K562 (cell line): Measurements from ENCODE around the gene CDCA3. TPM values are rescaled to one million over a fixed set of nuclear protein-coding genes. Genes with fewer than 3 reads are reported as not detected.

ENCODE experiments used
- ATAC-seq: fragments of 200-7000 bp; cut with Tn5 transposase; 3 replicates; pipeline ENCODE4 v1.9.1; 2020; ENCODE audit warnings: moderate library complexity
- BruUV-seq: library from RNA; stranded (reverse); fragments of 400-500 nt; replicated peaks from 2 replicates; lab custom pipeline; 2021; lab: Mats Ljungman, UMichigan
- CTCF ChIA-PET: fragments of 300-600 bp; formaldehyde crosslinking; extraction: SDS; loops from one replicate; lab custom pipeline; 2021; ENCODE audit warnings: low intra/inter-chr PET ratio; lab: Yijun Ruan, JAX
- POLR2A ChIA-PET: fragments of 300-600, 350-650 bp; sonication (Branson Sonifier 250); formaldehyde crosslinking; extraction: SDS; loops from one replicate; lab custom pipeline; 2021; ENCODE audit warnings: antibody characterized with exemption, inconsistent platforms; lab: Yijun Ruan, JAX
- DNase-seq, 4 experiments: peaks; one replicate each; pipeline versions ENCODE4 v3.0.0 to v3.0.0-alpha.2; 2011 to 2018; ENCODE audit warnings: low spot score in 3 of 4, mixed read lengths in 3 of 4; ENCODE audit errors: extremely low read depth in 1 of 4
- FAIRE-seq: peaks from 2 replicates; lab custom pipeline; 2011; peaks lifted over from hg19 to GRCh38; lab: Jason Lieb, UNC
- H2AFZ ChIP-seq: 2 replicates; pipeline ENCODE4 v1.6.0; 2011; ENCODE audit warnings: low read depth, low read length, control low read depth, inconsistent platforms
- H3K27ac ChIP-seq: fragments of 200-600 bp; 3 replicates; pipeline ENCODE4 v1.8.0; 2011; ENCODE audit warnings: low read depth, mild to moderate bottlenecking, control low read depth, inconsistent platforms, low read length, moderate library complexity, mixed read lengths; ENCODE audit errors: extremely low read depth
- H3K27me3 ChIP-seq, 2 experiments: fragments of 300-600 bp in 1 of 2; 2 replicates in 1 of 2; 3 replicates in 1 of 2; pipeline versions ENCODE4 v1.6.0 to v1.8.0; 2011; ENCODE audit warnings: inconsistent platforms in 2 of 2, low read length in 2 of 2, mild to moderate bottlenecking in 1 of 2, mixed read lengths in 1 of 2, moderate library complexity in 1 of 2; ENCODE audit not compliant: control insufficient read depth in 2 of 2, insufficient read depth in 2 of 2
- H3K36me3 ChIP-seq: fragments of 300-600 bp; 3 replicates; pipeline ENCODE4 v1.8.0; 2011; ENCODE audit warnings: mild to moderate bottlenecking, low read length, inconsistent platforms; ENCODE audit not compliant: control insufficient read depth, insufficient read depth
- H3K4me1 ChIP-seq, 2 experiments: fragments of 200-600 bp in 1 of 2; replicated peaks in 1 of 2; 2 replicates in 1 of 2; 3 replicates in 1 of 2; pipeline versions ENCODE4 v1.5.1 to v1.8.0; 2011; ENCODE audit warnings: inconsistent platforms in 2 of 2, low read length in 2 of 2, mild to moderate bottlenecking in 1 of 2, mixed read lengths in 1 of 2, moderate library complexity in 1 of 2; ENCODE audit not compliant: control insufficient read depth in 2 of 2, insufficient read depth in 2 of 2
- H3K4me2 ChIP-seq: 2 replicates; pipeline ENCODE4 v1.6.1; 2011; ENCODE audit warnings: low read length, control low read depth, inconsistent platforms, mixed read lengths; ENCODE audit not compliant: insufficient read depth
- H3K4me3 ChIP-seq: fragments of 200-600 bp; sonication (generic), shearing (Covaris generic); 2 replicates; pipeline ENCODE4 v1.5.1; 2016; ENCODE audit warnings: control low read depth, inconsistent platforms
- H3K79me2 ChIP-seq: fragments of 200-600 bp; 3 replicates; pipeline ENCODE4 v1.8.0; 2011; ENCODE audit warnings: low read length, inconsistent platforms; ENCODE audit not compliant: control insufficient read depth, insufficient read depth
- H3K9ac ChIP-seq, 2 experiments: 2 replicates each; pipeline versions ENCODE4 v1.6.0 to v1.6.1; 2011; ENCODE audit warnings: low read depth in 2 of 2, low read length in 2 of 2, control low read depth in 1 of 2, inconsistent platforms in 1 of 2, mild to moderate bottlenecking in 1 of 2, mixed read lengths in 1 of 2; ENCODE audit not compliant: insufficient read depth in 1 of 2
- H3K9me1 ChIP-seq: one replicate; pipeline ENCODE4 v1.6.0; 2011; ENCODE audit warnings: inconsistent platforms, mild to moderate bottlenecking, low read length, moderate library complexity; ENCODE audit not compliant: control insufficient read depth, insufficient read depth
- H3K9me3 ChIP-seq: replicated peaks from 2 replicates; pipeline ENCODE4 v1.5.1; 2011; ENCODE audit warnings: low read depth, low read length, inconsistent platforms; ENCODE audit not compliant: control insufficient read depth, insufficient read depth
- H4K20me1 ChIP-seq: replicated peaks from 2 replicates; pipeline ENCODE4 v1.6.1; 2011; ENCODE audit warnings: low read length, inconsistent platforms, mixed read lengths; ENCODE audit not compliant: control insufficient read depth, insufficient read depth
- ARID1B ChIP-seq: fragments of 450-650 bp; IDR thresholded peaks from 2 replicates; pipeline ENCODE4 v1.6.1; 2016; ENCODE audit warnings: antibody characterized with exemption, mild to moderate bottlenecking, inconsistent platforms
- ATF6 ChIP-seq: sonication (generic); formaldehyde crosslinking; IDR thresholded peaks from 2 replicates; pipeline ENCODE4 v1.4.0; 2020; ENCODE audit warnings: mild to moderate bottlenecking, missing genetic modification reagents
- C11orf30 ChIP-seq: fragments of 450-650 bp; IDR thresholded peaks from 2 replicates; pipeline ENCODE4 v1.6.1; 2016; ENCODE audit warnings: low read depth, mild to moderate bottlenecking
- ETV6 ChIP-seq, 3 experiments: fragments of 150-350 bp in 1 of 3; sonication (generic) in 1 of 3; formaldehyde crosslinking in 1 of 3; IDR thresholded peaks; 2 replicates each; pipeline versions ENCODE4 v1.6.1 to v1.8.0; 2014 to 2022; ENCODE audit warnings: borderline replicate concordance in 2 of 3, low read depth in 2 of 3, antibody characterized with exemption in 1 of 3, low read length in 1 of 3, mild to moderate bottlenecking in 1 of 3, missing genetic modification reagents in 1 of 3
- MCM3 ChIP-seq: fragments of 450-650 bp; IDR thresholded peaks from 2 replicates; pipeline ENCODE4 v1.6.1; 2016
- WGBS: fragments of 100-300 bp; shearing (Covaris generic); methylation state at CpG from one replicate; pipeline ENCODE4 v1.1.6; 2016; ENCODE audit warnings: low coverage, mixed read lengths; ENCODE audit not compliant: insufficient coverage; ENCODE audit errors: missing lambda C conversion rate; 5-methylcytosine and 5-hydroxymethylcytosine counted together
- in situ Hi-C: fragments of 300-500 bp; cut with MboI; formaldehyde crosslinking; loops from 4 replicates; pipeline ENCODE4 v1.15.0; 2018; ENCODE audit warnings: inconsistent platforms, mixed read lengths
- intact Hi-C: fragments of 100-400 bp; cut with micrococcal nuclease; formaldehyde crosslinking; loops from 2 replicates; pipeline ENCODE4 v1.14.2; 2022
- polyA plus RNA-seq, 8 experiments: library from polyadenylated mRNA; depleted of rRNA in 4 of 8; stranded (reverse) in 5 of 8; unstranded in 3 of 8; fragments of >200 nt; fragmentation: Nextera tagmentation in 2 of 8; fragmentation: Illumina TruSeq in 1 of 8; extraction: Ambion mirVana in 2 of 8; extraction: Trizol in 1 of 8; gene quantifications; 2 replicates each; pipeline versions ENCODE4 v1.2.1 to v1.2.3, GENCODE V29; 2011 to 2014; ENCODE audit warnings: inconsistent platforms in 1 of 8, missing spikeins in 1 of 8
- total RNA-seq, 7 experiments: library from RNA; depleted of rRNA in 6 of 7; stranded (reverse); fragments of >200 nt in 6 of 7; fragmentation: Illumina TruSeq in 2 of 7; extraction: Trizol in 2 of 7; gene quantifications; 2 replicates each; pipeline versions ENCODE4 v1.2.1 to v1.2.3, GENCODE V29; 2011 to 2021; ENCODE audit warnings: low replicate concordance in 1 of 7

CDCA3 gene
- total and polyA plus RNA-seq, 9 of the 15 experiments (the other 6 are each of a cell fraction or from before 2014, with no cell fraction given): 24.2 to 80.8 (median 55.1) TPM

- Histone ChIP-seq H3K36me3 (peaks cover 67% of the 10 kb centered on the region), H3K79me2 (peaks cover 52% of the 10 kb centered on the region), H3K9me3 (no peaks in the 10 kb centered on the region), H3K27ac (0 out of 3 replicates have a peak overlapping the region, but pooled peaks have one; percentile 69), H3K27me3 (no peaks in the 10 kb centered on the region), H3K4me3 (no peak overlapping the region; the same call in 1 of the 2 replicates), H3K4me2 (peak overlapping the region; percentile 32; the same call in 1 of the 2 replicates), H3K9ac (peak overlapping the region; percentile 49 to 62; a peak in 3 of 4 replicates), H3K9me1 (peaks cover 3% of the 10 kb centered on the region), H3K4me1 (peaks cover 12 to 18% of the 10 kb centered on the region in 2 experiments; a peak in 4 of 5 replicates), H4K20me1 (no peaks in the 10 kb centered on the region; the same call in 1 of the 2 replicates), H2AFZ (no peak overlapping the region)
- no peak for TF ChIP-seq MCM3
- no peak for TF ChIP-seq ETV6 (IDR thresholded peaks at IDR 0.05; ENCODE audit: borderline replicate concordance in 1 of 2, low read depth in 2 of 2, low read length in 1 of 2)
- TF ChIP-seq ETV6 (CRISPR knock-in tag; IDR thresholded peaks at IDR 0.05; ENCODE audit: borderline replicate concordance): no peak
- no peak for TF ChIP-seq ARID1B
- TF ChIP-seq ATF6: no peak
- TF ChIP-seq C11orf30: no peak
- no TSS peak for BruUV-seq
- ChIA-PET CTCF (no interaction called here), POLR2A (interaction anchor here (3.4 to 7.4 kb wide), 2 partner anchors 13 to 14 kb away, joined by 39 to 174 read pairs; partner anchors contain the start of genes GNB3, SPSB2 and TPI1)
- WGBS: 31% methylated on average over 1 of the region's 1 CpG
- intact Hi-C loops: no loop called here
- in situ Hi-C loops: no loop called here
- FAIRE-seq (no peak), DNase-seq (no peak), ATAC-seq (no peak)
Observed at GRCh38 chr12:6853626-6854025, 2.5 kb upstream of the CDCA3 start.
